Mammary epithelial cell (primary cell): ENCODE results near the gene GIN1.

Experiments used
- CTCF ChIP-seq, 2 donors: IDR thresholded peaks in 1 of 2; conservative IDR thresholded peaks in 1 of 2; 2 replicates each; pipeline ENCODE4 v1.5.1; 2011 to 2012; ENCODE audit warnings: inconsistent platforms in 2 of 2, low read length in 2 of 2, mild to moderate bottlenecking in 2 of 2, control low read depth in 1 of 2, low read depth in 1 of 2; ENCODE audit not compliant: insufficient read depth in 1 of 2; ENCODE audit errors: extremely low read depth in 1 of 2
- EZH2 ChIP-seq: IDR thresholded peaks from 2 replicates; pipeline ENCODE4 v1.6.1; 2012; ENCODE audit warnings: low read length, inconsistent platforms, borderline replicate concordance

- TF ChIP-seq CTCF (conservative IDR thresholded peaks at IDR 0.05 in 1 of 2, IDR thresholded peaks at IDR 0.05 in 1 of 2; ENCODE audit: extremely low read depth in 1 of 2, insufficient read depth in 1 of 2, low read depth in 1 of 2, low read length in 2 of 2) (no peak), EZH2 (no peak)
These were observed 10.7 kb downstream of the GIN1 start for GRCh38 chr5:103109277-103109676.
